ENCODE measurements around the gene ITGB1BP1. TPM values are rescaled to one million over a fixed set of nuclear protein-coding genes. Genes with fewer than 3 reads are reported as not detected.

The ITGB1BP1 gene
- total RNA-seq, 2 donors from 2014 or later: 26.9 to 36.8 TPM

- H3K27me3 ChIP-seq (replicated peaks; ENCODE audit: insufficient read depth): no peaks in the 10 kb centered on the region
- intact Hi-C loops (cut with DNase I): no loop called here
- H3K36me3 ChIP-seq: no peaks in the 10 kb centered on the region
- no peak overlapping the region for H3K27ac ChIP-seq
- H3K9me3 ChIP-seq: no peaks in the 10 kb centered on the region
- WGBS: 87% methylated on average over 1 of the region's 1 CpG
- no peak overlapping the region for H3K4me3 ChIP-seq
- TF ChIP-seq CTCF (IDR thresholded peaks at IDR 0.05): no peak
- TF ChIP-seq POLR2AphosphoS5 (IDR thresholded peaks at IDR 0.05): no peak
- H3K4me1 ChIP-seq (replicated peaks): no peaks in the 10 kb centered on the region
- DNase-seq (ENCODE audit: low spot score): no peak
Measured at GRCh38 chr2:9360110-9360509, 63.2 kb downstream of the ITGB1BP1 start.

GRCh38 chr2:9359463-9359862, 63.9 kb downstream of the ITGB1BP1 start:
- TF ChIP-seq POLR2AphosphoS5 (IDR thresholded peaks at IDR 0.05): no peak
- TF ChIP-seq CTCF (IDR thresholded peaks at IDR 0.05): no peak
- no peak for TF ChIP-seq POLR2A (IDR thresholded peaks at IDR 0.05)
- intact Hi-C loops (cut with DNase I): no loop called here
- Histone ChIP-seq H3K4me3 (no peak overlapping the region), H3K36me3 (no peaks in the 10 kb centered on the region), H3K27ac (no peak overlapping the region), H3K4me1 (replicated peaks) (no peaks in the 10 kb centered on the region), H3K9me3 (no peaks in the 10 kb centered on the region), H3K27me3 (replicated peaks; ENCODE audit: insufficient read depth) (no peaks in the 10 kb centered on the region)
- WGBS: 96% methylated on average over 4 of the region's 4 CpGs
- no peak for DNase-seq (ENCODE audit: low spot score)

- WGBS: 52% methylated on average over 1 of the region's 1 CpG
- Histone ChIP-seq H3K9me3 (no peaks in the 10 kb centered on the region), H3K27ac (no peak overlapping the region), H3K4me3 (no peak overlapping the region), H3K36me3 (no peaks in the 10 kb centered on the region), H3K4me1 (replicated peaks) (no peaks in the 10 kb centered on the region), H3K27me3 (replicated peaks; ENCODE audit: insufficient read depth) (no peaks in the 10 kb centered on the region)
- no peak for DNase-seq (ENCODE audit: low spot score)
- no peak for TF ChIP-seq POLR2A (IDR thresholded peaks at IDR 0.05)
- intact Hi-C loops (cut with DNase I): no loop called here
Measured at GRCh38 chr2:9358846-9359245, 64.5 kb downstream of the ITGB1BP1 start.

GRCh38 chr2:9356261-9356660, 67.1 kb downstream of the ITGB1BP1 start:
- H3K36me3 ChIP-seq: no peaks in the 10 kb centered on the region
- DNase-seq (ENCODE audit: low spot score): no peak

GRCh38 chr2:9355716-9356115, 67.6 kb downstream of the ITGB1BP1 start:
- 76% methylated on average over 4 of the region's 4 CpGs for WGBS
- Histone ChIP-seq H3K27ac (no peak overlapping the region), H3K4me1 (replicated peaks) (no peaks in the 10 kb centered on the region), H3K4me3 (no peak overlapping the region), H3K9me3 (no peaks in the 10 kb centered on the region), H3K27me3 (replicated peaks; ENCODE audit: insufficient read depth) (no peaks in the 10 kb centered on the region), H3K36me3 (no peaks in the 10 kb centered on the region)
- DNase-seq (ENCODE audit: low spot score): no peak
- intact Hi-C loops (cut with DNase I): no loop called here
- no peak for TF ChIP-seq POLR2A (IDR thresholded peaks at IDR 0.05)
- no peak for TF ChIP-seq CTCF (IDR thresholded peaks at IDR 0.05)
- no peak for TF ChIP-seq POLR2AphosphoS5 (IDR thresholded peaks at IDR 0.05)

More at GRCh38 chr2:9356261-9356660, 67.1 kb downstream of the ITGB1BP1 start:
- Histone ChIP-seq H3K4me1 (replicated peaks) (no peaks in the 10 kb centered on the region), H3K27ac (no peak overlapping the region), H3K9me3 (no peaks in the 10 kb centered on the region), H3K4me3 (no peak overlapping the region), H3K27me3 (replicated peaks; ENCODE audit: insufficient read depth) (no peaks in the 10 kb centered on the region)
- no peak for TF ChIP-seq CTCF (IDR thresholded peaks at IDR 0.05)
- no peak for TF ChIP-seq POLR2A (IDR thresholded peaks at IDR 0.05)
- TF ChIP-seq POLR2AphosphoS5 (IDR thresholded peaks at IDR 0.05): no peak
- 84% methylated on average over 11 of the region's 11 CpGs for WGBS
- intact Hi-C loops (cut with DNase I): no loop called here

Measured in prostate gland (tissue), 2 donors.